GM23338 (cell line): ENCODE results near the gene ERI3. TPM values are rescaled to one million over a fixed set of nuclear protein-coding genes. Genes with fewer than 3 reads are reported as not detected.

Experiments used
- ATAC-seq: fragments of 200-7000 bp; cut with Tn5 transposase; 3 replicates; pipeline ENCODE4 v1.9.1; 2020
- DNase-seq: peaks from one replicate; pipeline ENCODE4 v3.0.0-alpha.2; 2015; ENCODE audit warnings: low spot score
- H2AFZ ChIP-seq: fragments of 200-600 bp; sonication (generic); 2 replicates; pipeline ENCODE4 v1.8.0; 2016; ENCODE audit warnings: antibody characterized with exemption, mild to moderate bottlenecking, moderate library complexity
- H3F3A ChIP-seq: fragments of 200-600 bp; sonication (generic); replicated peaks from 2 replicates; pipeline ENCODE4 v1.8.0; 2017; ENCODE audit warnings: antibody characterized with exemption, mixed run types, low read depth
- H3K27ac ChIP-seq: fragments of 200-600 bp; sonication (generic); 2 replicates; pipeline ENCODE4 v1.6.1; 2016; ENCODE audit warnings: low read depth
- H3K27me3 ChIP-seq: fragments of 200-600 bp; sonication (generic); 2 replicates; pipeline ENCODE4 v1.8.0; 2016; ENCODE audit warnings: mild to moderate bottlenecking, mixed run types, moderate library complexity; ENCODE audit not compliant: insufficient read depth
- H3K36me3 ChIP-seq: fragments of 200-600 bp; sonication (generic); 2 replicates; pipeline ENCODE4 v1.8.0; 2016; ENCODE audit warnings: mild to moderate bottlenecking; ENCODE audit not compliant: insufficient read depth
- H3K4me1 ChIP-seq: fragments of 200-600 bp; sonication (generic); 2 replicates; pipeline ENCODE4 v1.8.0; 2016; ENCODE audit warnings: mild to moderate bottlenecking, moderate library complexity; ENCODE audit not compliant: insufficient read depth
- H3K4me2 ChIP-seq: fragments of 200-600 bp; sonication (generic); 2 replicates; pipeline ENCODE4 v1.7.1; 2017; ENCODE audit warnings: mixed run types
- H3K4me3 ChIP-seq: fragments of 200-600 bp; sonication (generic); 2 replicates; pipeline ENCODE4 v1.6.1; 2016; ENCODE audit warnings: mixed run types
- H3K79me2 ChIP-seq: fragments of 200-600 bp; sonication (generic); replicated peaks from 2 replicates; pipeline ENCODE4 v1.8.0; 2017; ENCODE audit warnings: mild to moderate bottlenecking; ENCODE audit not compliant: insufficient read depth
- H3K9me2 ChIP-seq: fragments of 200-600 bp; sonication (generic); 2 replicates; pipeline ENCODE4 v1.8.0; 2017; ENCODE audit not compliant: insufficient read depth
- H4K20me1 ChIP-seq: fragments of 200-600 bp; sonication (generic); replicated peaks from 2 replicates; pipeline ENCODE4 v1.8.0; 2017; ENCODE audit warnings: mild to moderate bottlenecking; ENCODE audit not compliant: insufficient read depth
- H3K27ac Mint-ChIP-seq: 2 replicates; pipeline ENCODE4 v1.8.0; 2020; ENCODE audit warnings: inconsistent platforms, mild to moderate bottlenecking, moderate library complexity, mixed read lengths
- H3K27me3 Mint-ChIP-seq: 3 replicates; pipeline ENCODE4 v1.8.0; 2022; ENCODE audit warnings: low read depth, mild to moderate bottlenecking, moderate library complexity, mixed read lengths, inconsistent platforms; ENCODE audit not compliant: insufficient read depth, poor library complexity
- H3K36me3 Mint-ChIP-seq: 3 replicates; pipeline ENCODE4 v1.8.0; 2021; ENCODE audit warnings: low read depth, mild to moderate bottlenecking, inconsistent platforms, moderate library complexity, mixed read lengths
- H3K4me1 Mint-ChIP-seq: 3 replicates; pipeline ENCODE4 v1.8.0; 2020; ENCODE audit warnings: mild to moderate bottlenecking, inconsistent platforms, mixed read lengths
- H3K4me3 Mint-ChIP-seq: 3 replicates; pipeline ENCODE4 v1.8.0; 2021; ENCODE audit warnings: moderate library complexity, mild to moderate bottlenecking, inconsistent platforms, mixed read lengths
- H3K9me3 Mint-ChIP-seq: 3 replicates; pipeline ENCODE4 v1.8.0; 2020; ENCODE audit warnings: moderate library complexity, mild to moderate bottlenecking, inconsistent platforms, mixed read lengths
- CREB1 ChIP-seq: fragments of 250-450 bp; sonication (Bioruptor Pico); IDR thresholded peaks from 2 replicates; pipeline ENCODE4 v1.5.0; 2020; ENCODE audit warnings: low read depth, mild to moderate bottlenecking, moderate library complexity
- EZH2 ChIP-seq: fragments of 200-600 bp; sonication (generic); IDR thresholded peaks from one replicate; pipeline ENCODE4 v1.8.0; 2017; ENCODE audit warnings: antibody characterized with exemption, mild to moderate bottlenecking, low read depth; ENCODE audit not compliant: unreplicated experiment
- EZH2phosphoT487 ChIP-seq: fragments of 200-600 bp; sonication (generic); IDR thresholded peaks from one replicate; pipeline ENCODE4 v1.8.1; 2018; ENCODE audit warnings: antibody characterized with exemption; ENCODE audit not compliant: unreplicated experiment
- JUNB ChIP-seq: IDR thresholded peaks from one replicate; pipeline ENCODE4 v1.6.1; 2016; ENCODE audit warnings: antibody characterized with exemption; ENCODE audit not compliant: unreplicated experiment
- NANOG ChIP-seq: IDR thresholded peaks from 2 replicates; pipeline ENCODE4 v1.6.1; 2016; ENCODE audit warnings: antibody characterized with exemption, borderline replicate concordance
- POLR2AphosphoS5 ChIP-seq: IDR thresholded peaks from 2 replicates; pipeline ENCODE4 v1.6.1; 2016; ENCODE audit warnings: antibody characterized with exemption, low read depth
- STAT1 ChIP-seq: IDR thresholded peaks from one replicate; pipeline ENCODE4 v1.6.1; 2016; ENCODE audit warnings: antibody characterized with exemption; ENCODE audit not compliant: unreplicated experiment
- ZNF114 ChIP-seq: fragments of 250-450 bp; sonication (Bioruptor Pico); IDR thresholded peaks from 2 replicates; pipeline ENCODE4 v1.5.0; 2020; ENCODE audit warnings: mild to moderate bottlenecking, moderate library complexity
- ZNF331 ChIP-seq: fragments of 250-450 bp; sonication (Bioruptor Pico); IDR thresholded peaks from 2 replicates; pipeline ENCODE4 v1.5.0; 2020; ENCODE audit warnings: low read depth, mild to moderate bottlenecking, moderate library complexity
- polyA plus RNA-seq: library from polyadenylated mRNA; unstranded; fragments of >200 nt; fragmentation: Nextera tagmentation; extraction: Ambion mirVana; gene quantifications from 2 replicates; pipeline ENCODE4 v1.2.1, GENCODE V29; 2016
- total RNA-seq: library from RNA; depleted of rRNA; stranded (reverse); fragments of >200 nt; shearing (Covaris generic); gene quantifications from 2 replicates; pipeline ENCODE4 v1.2.3, GENCODE V29; 2014
- TF ChIP-seq, protein P1 (sequence below), 2 experiments: fragments of 200-600 bp in 1 of 2; sonication (generic) in 1 of 2; conservative IDR thresholded peaks; 2 replicates each; pipeline versions ENCODE4 v1.5.1 to v1.6.1; 2016 to 2017; ENCODE audit warnings: antibody characterized with exemption in 2 of 2, low read depth in 2 of 2, mild to moderate bottlenecking in 2 of 2, moderate library complexity in 1 of 2
- TF ChIP-seq, protein P2 (sequence below): fragments of 250-450 bp; sonication (Bioruptor Pico); IDR thresholded peaks from 2 replicates; pipeline ENCODE4 v1.5.0; 2020; ENCODE audit warnings: mild to moderate bottlenecking, moderate library complexity
- TF ChIP-seq, protein P3 (sequence below): IDR thresholded peaks from one replicate; pipeline ENCODE4 v1.6.1; 2018; ENCODE audit warnings: antibody characterized with exemption; ENCODE audit not compliant: unreplicated experiment
- TF ChIP-seq, protein P4 (sequence below): IDR thresholded peaks from 2 replicates; pipeline ENCODE4 v1.6.1; 2016; ENCODE audit warnings: antibody characterized with exemption

ERI3 gene
- total and polyA plus RNA-seq, 2 experiments from 2014 or later = 63.0 to 70.1 TPM

DNA sequence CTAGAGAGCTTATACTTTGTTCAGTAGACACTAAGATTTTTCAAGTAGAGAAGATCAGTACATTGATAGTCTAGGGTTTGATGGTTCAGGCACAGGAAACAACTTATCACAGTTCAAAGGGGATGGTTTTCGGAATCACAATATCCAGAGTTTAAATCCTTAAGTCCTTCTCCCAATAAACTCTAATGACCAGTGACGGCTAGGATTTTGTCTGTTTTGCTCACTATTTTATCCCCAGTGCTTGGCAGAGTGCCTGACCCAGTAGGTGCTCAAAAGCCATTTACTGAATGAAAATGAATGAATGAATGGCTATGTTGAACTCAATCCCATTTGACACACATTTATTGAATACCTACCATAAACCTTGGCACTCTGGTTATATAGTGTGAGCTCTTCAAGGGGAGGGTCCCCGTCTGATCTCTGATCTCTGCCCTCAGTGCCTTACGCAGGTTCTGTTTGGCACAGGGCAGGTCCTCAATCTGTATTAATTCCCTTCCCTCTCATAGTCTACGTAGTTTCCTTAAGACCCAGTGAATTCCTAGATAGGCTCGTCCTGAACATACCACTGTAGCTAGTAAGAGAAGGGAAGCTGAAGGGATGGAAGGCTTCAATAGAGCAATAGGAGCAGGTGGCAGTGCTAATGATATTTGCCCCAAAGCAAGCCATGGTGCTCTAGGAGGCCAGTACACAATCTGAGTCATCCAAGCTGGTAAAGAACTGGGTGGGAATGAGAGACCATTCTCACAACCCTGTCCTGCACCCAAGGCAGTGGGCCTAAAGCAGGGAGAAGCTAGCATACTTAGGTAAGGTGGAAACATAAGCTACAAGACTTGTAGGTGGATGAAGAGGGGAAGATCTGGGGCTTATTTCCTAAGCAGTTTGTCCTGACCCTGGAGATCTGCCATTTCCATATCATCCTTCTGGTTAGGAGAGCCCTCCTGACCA, 88.4 kb downstream of the ERI3 start:
- Mint-ChIP-seq H3K4me1 (peaks cover 33% of the 10 kb centered on the region), H3K4me3 (no peak overlapping the region), H3K27me3 (peaks cover 14% of the 10 kb centered on the region), H3K27ac (no peak overlapping the region), H3K36me3 (no peaks in the 10 kb centered on the region; the same call in 2 of the 3 replicates), H3K9me3 (no peaks in the 10 kb centered on the region)
- no peaks in the 10 kb centered on the region for H3F3A ChIP-seq
- no peak for DNase-seq
- H4K20me1 ChIP-seq = peaks cover 9% of the 10 kb centered on the region
- no peak overlapping the region for H3K27ac ChIP-seq
- H3K27me3 ChIP-seq = no peaks in the 10 kb centered on the region
- TF ChIP-seq STAT1 = no peak
- TF ChIP-seq, protein P1, sequence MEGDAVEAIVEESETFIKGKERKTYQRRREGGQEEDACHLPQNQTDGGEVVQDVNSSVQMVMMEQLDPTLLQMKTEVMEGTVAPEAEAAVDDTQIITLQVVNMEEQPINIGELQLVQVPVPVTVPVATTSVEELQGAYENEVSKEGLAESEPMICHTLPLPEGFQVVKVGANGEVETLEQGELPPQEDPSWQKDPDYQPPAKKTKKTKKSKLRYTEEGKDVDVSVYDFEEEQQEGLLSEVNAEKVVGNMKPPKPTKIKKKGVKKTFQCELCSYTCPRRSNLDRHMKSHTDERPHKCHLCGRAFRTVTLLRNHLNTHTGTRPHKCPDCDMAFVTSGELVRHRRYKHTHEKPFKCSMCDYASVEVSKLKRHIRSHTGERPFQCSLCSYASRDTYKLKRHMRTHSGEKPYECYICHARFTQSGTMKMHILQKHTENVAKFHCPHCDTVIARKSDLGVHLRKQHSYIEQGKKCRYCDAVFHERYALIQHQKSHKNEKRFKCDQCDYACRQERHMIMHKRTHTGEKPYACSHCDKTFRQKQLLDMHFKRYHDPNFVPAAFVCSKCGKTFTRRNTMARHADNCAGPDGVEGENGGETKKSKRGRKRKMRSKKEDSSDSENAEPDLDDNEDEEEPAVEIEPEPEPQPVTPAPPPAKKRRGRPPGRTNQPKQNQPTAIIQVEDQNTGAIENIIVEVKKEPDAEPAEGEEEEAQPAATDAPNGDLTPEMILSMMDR (conservative IDR thresholded peaks at IDR 0.05; ENCODE audit: low read depth in 2 of 2) = no peak
- TF ChIP-seq, protein P2, sequence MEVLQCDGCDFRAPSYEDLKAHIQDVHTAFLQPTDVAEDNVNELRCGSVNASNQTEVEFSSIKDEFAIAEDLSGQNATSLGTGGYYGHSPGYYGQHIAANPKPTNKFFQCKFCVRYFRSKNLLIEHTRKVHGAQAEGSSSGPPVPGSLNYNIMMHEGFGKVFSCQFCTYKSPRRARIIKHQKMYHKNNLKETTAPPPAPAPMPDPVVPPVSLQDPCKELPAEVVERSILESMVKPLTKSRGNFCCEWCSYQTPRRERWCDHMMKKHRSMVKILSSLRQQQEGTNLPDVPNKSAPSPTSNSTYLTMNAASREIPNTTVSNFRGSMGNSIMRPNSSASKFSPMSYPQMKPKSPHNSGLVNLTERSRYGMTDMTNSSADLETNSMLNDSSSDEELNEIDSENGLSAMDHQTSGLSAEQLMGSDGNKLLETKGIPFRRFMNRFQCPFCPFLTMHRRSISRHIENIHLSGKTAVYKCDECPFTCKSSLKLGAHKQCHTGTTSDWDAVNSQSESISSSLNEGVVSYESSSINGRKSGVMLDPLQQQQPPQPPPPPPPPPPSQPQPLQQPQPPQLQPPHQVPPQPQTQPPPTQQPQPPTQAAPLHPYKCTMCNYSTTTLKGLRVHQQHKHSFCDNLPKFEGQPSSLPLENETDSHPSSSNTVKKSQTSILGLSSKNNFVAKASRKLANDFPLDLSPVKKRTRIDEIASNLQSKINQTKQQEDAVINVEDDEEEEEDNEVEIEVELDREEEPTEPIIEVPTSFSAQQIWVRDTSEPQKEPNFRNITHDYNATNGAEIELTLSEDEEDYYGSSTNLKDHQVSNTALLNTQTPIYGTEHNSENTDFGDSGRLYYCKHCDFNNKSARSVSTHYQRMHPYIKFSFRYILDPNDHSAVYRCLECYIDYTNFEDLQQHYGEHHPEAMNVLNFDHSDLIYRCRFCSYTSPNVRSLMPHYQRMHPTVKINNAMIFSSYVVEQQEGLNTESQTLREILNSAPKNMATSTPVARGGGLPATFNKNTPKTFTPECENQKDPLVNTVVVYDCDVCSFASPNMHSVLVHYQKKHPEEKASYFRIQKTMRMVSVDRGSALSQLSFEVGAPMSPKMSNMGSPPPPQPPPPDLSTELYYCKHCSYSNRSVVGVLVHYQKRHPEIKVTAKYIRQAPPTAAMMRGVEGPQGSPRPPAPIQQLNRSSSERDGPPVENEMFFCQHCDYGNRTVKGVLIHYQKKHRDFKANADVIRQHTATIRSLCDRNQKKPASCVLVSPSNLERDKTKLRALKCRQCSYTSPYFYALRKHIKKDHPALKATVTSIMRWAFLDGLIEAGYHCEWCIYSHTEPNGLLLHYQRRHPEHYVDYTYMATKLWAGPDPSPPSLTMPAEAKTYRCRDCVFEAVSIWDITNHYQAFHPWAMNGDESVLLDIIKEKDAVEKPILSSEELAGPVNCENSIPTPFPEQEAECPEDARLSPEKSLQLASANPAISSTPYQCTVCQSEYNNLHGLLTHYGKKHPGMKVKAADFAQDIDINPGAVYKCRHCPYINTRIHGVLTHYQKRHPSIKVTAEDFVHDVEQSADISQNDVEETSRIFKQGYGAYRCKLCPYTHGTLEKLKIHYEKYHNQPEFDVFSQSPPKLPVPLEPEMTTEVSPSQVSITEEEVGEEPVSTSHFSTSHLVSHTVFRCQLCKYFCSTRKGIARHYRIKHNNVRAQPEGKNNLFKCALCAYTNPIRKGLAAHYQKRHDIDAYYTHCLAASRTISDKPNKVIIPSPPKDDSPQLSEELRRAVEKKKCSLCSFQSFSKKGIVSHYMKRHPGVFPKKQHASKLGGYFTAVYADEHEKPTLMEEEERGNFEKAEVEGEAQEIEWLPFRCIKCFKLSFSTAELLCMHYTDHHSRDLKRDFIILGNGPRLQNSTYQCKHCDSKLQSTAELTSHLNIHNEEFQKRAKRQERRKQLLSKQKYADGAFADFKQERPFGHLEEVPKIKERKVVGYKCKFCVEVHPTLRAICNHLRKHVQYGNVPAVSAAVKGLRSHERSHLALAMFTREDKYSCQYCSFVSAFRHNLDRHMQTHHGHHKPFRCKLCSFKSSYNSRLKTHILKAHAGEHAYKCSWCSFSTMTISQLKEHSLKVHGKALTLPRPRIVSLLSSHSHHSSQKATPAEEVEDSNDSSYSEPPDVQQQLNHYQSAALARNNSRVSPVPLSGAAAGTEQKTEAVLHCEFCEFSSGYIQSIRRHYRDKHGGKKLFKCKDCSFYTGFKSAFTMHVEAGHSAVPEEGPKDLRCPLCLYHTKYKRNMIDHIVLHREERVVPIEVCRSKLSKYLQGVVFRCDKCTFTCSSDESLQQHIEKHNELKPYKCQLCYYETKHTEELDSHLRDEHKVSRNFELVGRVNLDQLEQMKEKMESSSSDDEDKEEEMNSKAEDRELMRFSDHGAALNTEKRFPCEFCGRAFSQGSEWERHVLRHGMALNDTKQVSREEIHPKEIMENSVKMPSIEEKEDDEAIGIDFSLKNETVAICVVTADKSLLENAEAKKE (CRISPR knock-in tag) = no peak
- no peak for TF ChIP-seq EZH2phosphoT487
- no peak for TF ChIP-seq ZNF114
- TF ChIP-seq EZH2 = no peak
- no peak for TF ChIP-seq JUNB
- TF ChIP-seq, protein P3, sequence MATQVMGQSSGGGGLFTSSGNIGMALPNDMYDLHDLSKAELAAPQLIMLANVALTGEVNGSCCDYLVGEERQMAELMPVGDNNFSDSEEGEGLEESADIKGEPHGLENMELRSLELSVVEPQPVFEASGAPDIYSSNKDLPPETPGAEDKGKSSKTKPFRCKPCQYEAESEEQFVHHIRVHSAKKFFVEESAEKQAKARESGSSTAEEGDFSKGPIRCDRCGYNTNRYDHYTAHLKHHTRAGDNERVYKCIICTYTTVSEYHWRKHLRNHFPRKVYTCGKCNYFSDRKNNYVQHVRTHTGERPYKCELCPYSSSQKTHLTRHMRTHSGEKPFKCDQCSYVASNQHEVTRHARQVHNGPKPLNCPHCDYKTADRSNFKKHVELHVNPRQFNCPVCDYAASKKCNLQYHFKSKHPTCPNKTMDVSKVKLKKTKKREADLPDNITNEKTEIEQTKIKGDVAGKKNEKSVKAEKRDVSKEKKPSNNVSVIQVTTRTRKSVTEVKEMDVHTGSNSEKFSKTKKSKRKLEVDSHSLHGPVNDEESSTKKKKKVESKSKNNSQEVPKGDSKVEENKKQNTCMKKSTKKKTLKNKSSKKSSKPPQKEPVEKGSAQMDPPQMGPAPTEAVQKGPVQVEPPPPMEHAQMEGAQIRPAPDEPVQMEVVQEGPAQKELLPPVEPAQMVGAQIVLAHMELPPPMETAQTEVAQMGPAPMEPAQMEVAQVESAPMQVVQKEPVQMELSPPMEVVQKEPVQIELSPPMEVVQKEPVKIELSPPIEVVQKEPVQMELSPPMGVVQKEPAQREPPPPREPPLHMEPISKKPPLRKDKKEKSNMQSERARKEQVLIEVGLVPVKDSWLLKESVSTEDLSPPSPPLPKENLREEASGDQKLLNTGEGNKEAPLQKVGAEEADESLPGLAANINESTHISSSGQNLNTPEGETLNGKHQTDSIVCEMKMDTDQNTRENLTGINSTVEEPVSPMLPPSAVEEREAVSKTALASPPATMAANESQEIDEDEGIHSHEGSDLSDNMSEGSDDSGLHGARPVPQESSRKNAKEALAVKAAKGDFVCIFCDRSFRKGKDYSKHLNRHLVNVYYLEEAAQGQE = no peak
- TF ChIP-seq, protein P4, sequence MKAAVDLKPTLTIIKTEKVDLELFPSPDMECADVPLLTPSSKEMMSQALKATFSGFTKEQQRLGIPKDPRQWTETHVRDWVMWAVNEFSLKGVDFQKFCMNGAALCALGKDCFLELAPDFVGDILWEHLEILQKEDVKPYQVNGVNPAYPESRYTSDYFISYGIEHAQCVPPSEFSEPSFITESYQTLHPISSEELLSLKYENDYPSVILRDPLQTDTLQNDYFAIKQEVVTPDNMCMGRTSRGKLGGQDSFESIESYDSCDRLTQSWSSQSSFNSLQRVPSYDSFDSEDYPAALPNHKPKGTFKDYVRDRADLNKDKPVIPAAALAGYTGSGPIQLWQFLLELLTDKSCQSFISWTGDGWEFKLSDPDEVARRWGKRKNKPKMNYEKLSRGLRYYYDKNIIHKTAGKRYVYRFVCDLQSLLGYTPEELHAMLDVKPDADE = no peak
- TF ChIP-seq POLR2AphosphoS5 = no peak
- TF ChIP-seq CREB1 = no peak
- TF ChIP-seq ZNF331 (CRISPR knock-in tag) = no peak
- no peak for TF ChIP-seq NANOG
- no peak overlapping the region for H3K4me3 ChIP-seq
- H3K9me2 ChIP-seq = no peaks in the 10 kb centered on the region
- no peak overlapping the region for H2AFZ ChIP-seq
- H3K4me1 ChIP-seq = peaks cover 14% of the 10 kb centered on the region
- no peak for ATAC-seq
- H3K4me2 ChIP-seq = no peak overlapping the region
- H3K36me3 ChIP-seq = no peaks in the 10 kb centered on the region
- peaks cover 3% of the 10 kb centered on the region; the same call in 1 of the 2 replicates for H3K79me2 ChIP-seq
